ENCODE results near the gene GCM1.

GCM1 gene

DNA sequence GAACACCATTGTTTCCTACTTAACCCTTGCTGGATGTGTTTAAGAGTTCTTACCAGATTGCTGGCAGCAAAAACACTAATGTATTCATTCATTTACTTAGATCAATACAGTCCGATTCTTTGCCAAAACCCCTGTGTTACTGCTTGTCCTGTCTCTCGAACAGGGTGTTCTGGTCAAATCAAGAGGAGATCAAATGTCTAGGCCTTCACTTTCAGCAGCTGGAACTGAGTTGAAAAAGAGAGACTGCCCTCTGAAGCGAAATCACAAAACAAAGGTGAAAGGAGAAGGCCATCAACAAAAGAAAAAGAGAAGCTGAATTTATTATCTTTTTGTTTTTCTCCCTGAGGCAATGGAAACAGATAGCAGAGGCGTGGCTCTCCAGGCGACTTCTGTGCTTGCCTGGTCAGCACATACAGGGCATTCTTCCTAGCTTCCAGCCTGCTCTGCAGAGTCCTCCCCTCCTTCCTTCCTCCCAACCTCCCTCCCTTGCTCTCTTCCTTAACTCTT, 44.1 kb upstream of the GCM1 start:
- H3K9me3 ChIP-seq (ENCODE audit: control insufficient read depth, insufficient read depth, low read depth, low read length): no peaks in the 10 kb centered on the region
- no peak overlapping the region for H3K4me3 ChIP-seq (ENCODE audit: low read depth, low read length)
- TF ChIP-seq ZBTB20 (tag by site-specific recombination; IDR thresholded peaks at IDR 0.05) (0 out of 2 replicates have a peak, but pooled peaks have one; percentile 20), PRDM1 (tag by site-specific recombination; IDR thresholded peaks at IDR 0.05) (peak; percentile 60), ZNF202 (tag by site-specific recombination; IDR thresholded peaks at IDR 0.05; ENCODE audit: borderline replicate concordance) (no peak)
- no peaks in the 10 kb centered on the region for H3K36me3 ChIP-seq (ENCODE audit: control insufficient read depth in 2 of 2, insufficient read depth in 1 of 2, low read length in 2 of 2)
- peaks cover 8% of the 10 kb centered on the region; the same call in 1 of the 2 replicates for H3K4me1 ChIP-seq (ENCODE audit: control insufficient read depth, insufficient read depth, low read length)
- CTCF ChIA-PET: interaction anchor here (0.5 kb wide), 1 partner anchor 21 kb away, joined by 4 read pairs; no protein-coding TSS in a partner anchor
- H3K27ac ChIP-seq (ENCODE audit: extremely low read depth, low read depth, low read length): no peak overlapping the region
- POLR2A ChIA-PET: interaction anchor here (1.4 kb wide), 1 partner anchor 9 kb away, joined by 4 read pairs; no protein-coding TSS in a partner anchor

DNA sequence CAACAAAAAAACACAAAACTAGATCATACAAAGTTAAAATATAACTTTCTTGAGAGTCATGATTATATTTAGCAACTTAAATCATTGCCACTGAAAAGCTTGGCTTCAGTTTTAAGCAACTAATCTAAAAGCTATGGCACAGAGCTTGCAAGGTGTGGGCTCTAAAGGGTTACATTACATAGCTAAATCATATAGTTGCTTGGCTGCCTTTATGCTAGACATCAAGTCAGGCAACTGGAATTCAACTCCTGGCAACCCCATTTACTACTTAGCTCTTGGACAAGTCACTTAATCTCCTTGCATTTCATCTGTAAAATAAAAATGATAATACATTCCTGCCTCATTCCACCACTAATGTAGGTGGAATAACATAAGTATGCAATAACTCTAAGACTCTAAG, 40.9 kb upstream of the GCM1 start:
- no peak overlapping the region for H3K4me3 ChIP-seq (ENCODE audit: low read depth, low read length)
- H3K4me1 ChIP-seq (ENCODE audit: control insufficient read depth, insufficient read depth, low read length): peaks cover 8% of the 10 kb centered on the region; the same call in 1 of the 2 replicates
- TF ChIP-seq ZNF426 (tag by site-specific recombination; IDR thresholded peaks at IDR 0.05): no peak
- TF ChIP-seq FEZF1 (tag by site-specific recombination; IDR thresholded peaks at IDR 0.05): no peak
- TF ChIP-seq SP3 (tag by site-specific recombination; IDR thresholded peaks at IDR 0.05): no peak
- ChIA-PET CTCF (interaction anchor here (0.6 to 2.1 kb wide), 4 partner anchors 9 to 23 kb away, joined by 3 to 22 read pairs (median 4); no protein-coding TSS in a partner anchor), POLR2A (interaction anchor here (0.5 kb wide), 1 partner anchor 8 kb away, joined by 3 read pairs; no protein-coding TSS in a partner anchor)
- no peaks in the 10 kb centered on the region for H3K9me3 ChIP-seq (ENCODE audit: control insufficient read depth, insufficient read depth, low read depth, low read length)
- no peaks in the 10 kb centered on the region for H3K36me3 ChIP-seq (ENCODE audit: control insufficient read depth in 2 of 2, insufficient read depth in 1 of 2, low read length in 2 of 2)
- H3K27ac ChIP-seq (ENCODE audit: extremely low read depth, low read depth, low read length): no peak overlapping the region

DNA sequence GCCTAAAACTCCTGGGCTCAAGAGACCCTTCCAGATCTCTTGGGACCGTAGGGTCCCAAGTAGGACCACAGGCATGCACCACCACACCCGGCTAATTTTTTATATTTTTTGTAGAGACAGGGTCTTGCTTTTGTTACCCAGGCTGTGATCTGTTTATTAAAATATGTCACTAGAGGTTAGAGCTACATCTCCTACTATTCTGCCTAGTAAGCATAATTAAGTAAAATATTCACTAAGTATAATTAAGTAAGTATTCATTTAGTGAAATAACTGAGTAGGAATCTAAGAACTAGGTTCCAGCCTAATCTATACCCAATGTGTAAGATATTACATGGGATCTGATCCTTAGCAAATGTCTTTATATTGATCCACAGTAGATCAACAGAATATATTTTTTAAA, 40.2 kb upstream of the GCM1 start:
- peaks cover 8% of the 10 kb centered on the region; the same call in 1 of the 2 replicates for H3K4me1 ChIP-seq (ENCODE audit: control insufficient read depth, insufficient read depth, low read length)
- ChIA-PET POLR2A (no interaction called here), CTCF (interaction anchor here (0.7 to 2.1 kb wide), 5 partner anchors 16 to 272 kb away, joined by 3 to 22 read pairs (median 4); no protein-coding TSS in a partner anchor)
- no peak overlapping the region for H3K4me3 ChIP-seq (ENCODE audit: low read depth, low read length)
- no peaks in the 10 kb centered on the region for H3K9me3 ChIP-seq (ENCODE audit: control insufficient read depth, insufficient read depth, low read depth, low read length)
- no peak for TF ChIP-seq ZNF174 (tag by site-specific recombination; IDR thresholded peaks at IDR 0.05)
- no peak for TF ChIP-seq ZFP41 (tag by site-specific recombination; IDR thresholded peaks at IDR 0.05; ENCODE audit: borderline replicate concordance)
- no peak for TF ChIP-seq ZNF175 (tag by site-specific recombination; IDR thresholded peaks at IDR 0.05)
- no peak for TF ChIP-seq ZNF16 (tag by site-specific recombination; IDR thresholded peaks at IDR 0.05; ENCODE audit: low read depth)
- no peak for TF ChIP-seq KLF16 (tag by site-specific recombination; IDR thresholded peaks at IDR 0.05)
- TF ChIP-seq ZNF747 (tag by site-specific recombination; IDR thresholded peaks at IDR 0.05): no peak
- TF ChIP-seq ZNF560 (tag by site-specific recombination; IDR thresholded peaks at IDR 0.05; ENCODE audit: borderline replicate concordance): no peak
- no peak for TF ChIP-seq ZNF404 (tag by site-specific recombination; IDR thresholded peaks at IDR 0.05)
- TF ChIP-seq ZNF843 (tag by site-specific recombination; IDR thresholded peaks at IDR 0.05): no peak
- TF ChIP-seq ZNF184 (tag by site-specific recombination; IDR thresholded peaks at IDR 0.05): no peak
- TF ChIP-seq, protein P1, sequence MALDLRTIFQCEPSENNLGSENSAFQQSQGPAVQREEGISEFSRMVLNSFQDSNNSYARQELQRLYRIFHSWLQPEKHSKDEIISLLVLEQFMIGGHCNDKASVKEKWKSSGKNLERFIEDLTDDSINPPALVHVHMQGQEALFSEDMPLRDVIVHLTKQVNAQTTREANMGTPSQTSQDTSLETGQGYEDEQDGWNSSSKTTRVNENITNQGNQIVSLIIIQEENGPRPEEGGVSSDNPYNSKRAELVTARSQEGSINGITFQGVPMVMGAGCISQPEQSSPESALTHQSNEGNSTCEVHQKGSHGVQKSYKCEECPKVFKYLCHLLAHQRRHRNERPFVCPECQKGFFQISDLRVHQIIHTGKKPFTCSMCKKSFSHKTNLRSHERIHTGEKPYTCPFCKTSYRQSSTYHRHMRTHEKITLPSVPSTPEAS (tag by site-specific recombination; IDR thresholded peaks at IDR 0.05): no peak
- no peak for TF ChIP-seq GLI4 (tag by site-specific recombination; IDR thresholded peaks at IDR 0.05)
- TF ChIP-seq ZFP37 (tag by site-specific recombination; IDR thresholded peaks at IDR 0.05): no peak
- TF ChIP-seq ZNF132 (tag by site-specific recombination; IDR thresholded peaks at IDR 0.05; ENCODE audit: borderline replicate concordance): no peak
- H3K36me3 ChIP-seq (ENCODE audit: control insufficient read depth in 2 of 2, insufficient read depth in 1 of 2, low read length in 2 of 2): no peaks in the 10 kb centered on the region
- no peak overlapping the region for H3K27ac ChIP-seq (ENCODE audit: extremely low read depth, low read depth, low read length)

Measured in HEK293 (cell line).